Measurements from ENCODE around the gene VCL.

GRCh38 chr10:74140553-74140952, 142.6 kb downstream of the VCL start:
- no peak for TF ChIP-seq FOXP2 (optimal IDR thresholded peaks at IDR 0.05; ENCODE audit: control extremely low read depth, extremely low read length, insufficient read depth)
- TF ChIP-seq POLR2AphosphoS5 (IDR thresholded peaks at IDR 0.05; ENCODE audit: borderline replicate concordance, low read depth, low read length), result no peak
- TF ChIP-seq EZH2 (IDR thresholded peaks at IDR 0.05), result no peak

All from SK-N-MC (cell line).